ENCODE measurements around the gene FCER1A.
"Not testable (repeated sequence)": the region's sequence is repeated elsewhere in the genome, so short reads cannot be mapped to it uniquely, and the experiment has no call there.

Gene FCER1A

DNA sequence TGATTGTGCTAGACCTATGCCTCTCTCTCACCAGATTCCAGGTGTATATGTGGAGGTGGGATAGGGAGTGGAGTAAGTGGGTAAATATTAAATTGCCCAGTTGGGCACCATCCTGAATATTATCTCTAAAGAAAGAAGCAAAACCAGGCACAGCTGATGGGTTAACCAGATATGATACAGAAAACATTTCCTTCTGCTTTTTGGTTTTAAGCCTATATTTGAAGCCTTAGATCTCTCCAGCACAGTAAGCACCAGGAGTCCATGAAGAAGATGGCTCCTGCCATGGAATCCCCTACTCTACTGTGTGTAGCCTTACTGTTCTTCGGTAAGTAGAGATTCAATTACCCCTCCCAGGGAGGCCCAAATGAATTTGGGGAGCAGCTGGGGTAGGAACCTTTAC is at the start of gene FCER1A:
Gene FCER1A (plus strand): TSS at position 242 of the 400 bp plus-strand sequence. CDS start 29 bp downstream, at position 271.
- no peak for DNase-seq

DNA sequence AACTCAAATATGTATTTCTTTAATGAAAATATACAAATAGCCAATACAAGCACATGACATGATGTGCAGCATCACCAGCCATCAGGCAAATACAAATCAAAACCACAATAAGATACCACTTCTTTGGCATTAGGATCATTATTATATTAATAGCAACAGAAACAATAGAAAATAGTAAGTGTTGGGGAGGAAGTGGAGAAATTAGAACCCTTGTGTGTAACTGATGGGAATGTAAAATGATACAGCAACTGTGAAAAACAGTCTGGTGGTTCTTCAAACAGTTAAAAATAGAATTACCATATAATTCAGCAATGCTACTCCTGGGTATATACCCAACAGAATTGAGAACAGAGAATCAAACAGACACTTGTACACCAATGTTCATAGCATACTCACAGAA is 40.8 kb upstream of the FCER1A start:
- no peak for DNase-seq

GRCh38 chr1:159261721-159262494 is 40.2 kb upstream of the FCER1A start:
- no peak for DNase-seq

DNA sequence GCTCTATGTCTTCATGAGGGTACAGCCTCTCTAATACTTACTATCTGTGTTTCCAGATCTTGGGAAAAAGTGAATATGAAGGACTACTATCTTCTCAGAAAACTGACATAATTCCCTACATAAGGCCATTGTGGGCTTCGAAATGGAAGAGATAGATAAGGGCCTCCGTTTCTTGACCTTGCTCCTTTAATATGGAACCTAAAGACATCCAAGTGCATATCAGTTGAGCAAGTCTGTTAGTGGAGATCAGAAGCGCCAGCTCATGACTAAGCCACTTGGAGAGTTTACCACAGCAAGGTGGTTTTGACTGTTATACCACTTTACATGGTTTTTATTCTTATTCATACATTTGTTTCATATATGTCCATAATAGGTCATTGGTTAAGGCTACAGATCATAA is 35.3 kb upstream of the FCER1A start:
- no peak for DNase-seq

- no peak for DNase-seq
Observed at GRCh38 chr1:159274631-159275030, 27.5 kb upstream of the FCER1A start.

GRCh38 chr1:159275891-159276290 is 26.2 kb upstream of the FCER1A start:
- no peak for DNase-seq

DNA sequence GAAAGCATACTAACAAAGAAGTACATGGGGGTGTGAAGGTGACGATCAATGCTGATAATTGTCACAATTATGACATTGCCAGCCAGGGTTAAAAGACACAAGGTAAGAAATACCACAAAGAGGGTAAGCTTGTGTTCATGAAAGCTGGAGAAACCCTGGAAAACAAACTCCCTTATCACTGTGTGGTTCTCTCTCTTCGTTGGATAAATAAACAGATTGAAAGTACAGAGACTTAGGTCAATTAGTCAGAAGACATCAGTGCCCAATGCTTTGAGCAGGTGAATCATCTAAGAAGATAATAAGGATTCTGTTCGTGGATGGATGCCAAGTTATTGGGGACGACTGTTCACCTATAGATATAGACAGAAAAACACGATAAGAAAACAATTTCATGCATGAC is 22.4 kb upstream of the FCER1A start:
- no peak for DNase-seq

DNA sequence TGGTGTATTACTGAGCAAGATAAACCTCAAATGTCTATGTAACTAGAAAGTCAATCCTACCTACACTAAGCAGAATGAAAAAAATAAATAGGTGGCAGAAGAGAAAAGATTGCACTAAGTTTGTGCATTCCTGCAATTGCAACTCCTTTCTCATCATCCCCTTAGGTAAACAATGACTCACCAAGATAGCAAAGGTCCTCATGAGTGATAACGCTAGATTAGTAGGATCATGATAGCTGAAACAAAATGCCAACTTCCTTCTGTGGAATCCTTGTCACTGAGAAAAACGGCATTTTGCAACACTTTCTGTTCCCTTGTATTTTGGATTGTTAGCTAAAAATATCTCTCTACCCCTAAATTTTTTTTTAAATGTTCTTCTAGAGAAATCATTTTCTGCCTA is 20.0 kb upstream of the FCER1A start:
- no peak for DNase-seq

DNA sequence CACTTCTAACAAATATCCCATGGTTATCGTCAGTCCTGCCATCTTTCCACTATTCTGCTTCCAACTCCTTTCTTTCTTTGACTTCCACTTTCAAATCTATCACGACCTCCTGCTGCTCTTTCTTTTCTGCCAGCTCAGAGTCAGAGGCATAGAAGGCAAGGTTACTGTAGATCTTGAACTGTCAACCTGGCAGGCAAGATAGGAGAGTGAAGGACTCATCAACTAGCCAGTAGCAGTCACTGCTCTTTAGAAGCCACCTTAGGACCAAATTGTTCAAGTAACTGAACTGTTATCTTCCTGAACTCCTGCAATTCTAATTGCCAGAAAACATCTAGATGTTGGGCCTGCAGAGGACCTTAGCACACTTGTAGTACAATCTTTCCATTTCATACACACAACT is 13.1 kb upstream of the FCER1A start:
- DNase-seq: no peak

GRCh38 chr1:159291424-159291823 is 10.7 kb upstream of the FCER1A start:
- no peak for DNase-seq

GRCh38 chr1:159296706-159297375 is 5.3 kb upstream of the FCER1A start:
- DNase-seq: no peak

GRCh38 chr1:159300146-159300545 is 2.0 kb upstream of the FCER1A start:
- no peak for DNase-seq

DNA sequence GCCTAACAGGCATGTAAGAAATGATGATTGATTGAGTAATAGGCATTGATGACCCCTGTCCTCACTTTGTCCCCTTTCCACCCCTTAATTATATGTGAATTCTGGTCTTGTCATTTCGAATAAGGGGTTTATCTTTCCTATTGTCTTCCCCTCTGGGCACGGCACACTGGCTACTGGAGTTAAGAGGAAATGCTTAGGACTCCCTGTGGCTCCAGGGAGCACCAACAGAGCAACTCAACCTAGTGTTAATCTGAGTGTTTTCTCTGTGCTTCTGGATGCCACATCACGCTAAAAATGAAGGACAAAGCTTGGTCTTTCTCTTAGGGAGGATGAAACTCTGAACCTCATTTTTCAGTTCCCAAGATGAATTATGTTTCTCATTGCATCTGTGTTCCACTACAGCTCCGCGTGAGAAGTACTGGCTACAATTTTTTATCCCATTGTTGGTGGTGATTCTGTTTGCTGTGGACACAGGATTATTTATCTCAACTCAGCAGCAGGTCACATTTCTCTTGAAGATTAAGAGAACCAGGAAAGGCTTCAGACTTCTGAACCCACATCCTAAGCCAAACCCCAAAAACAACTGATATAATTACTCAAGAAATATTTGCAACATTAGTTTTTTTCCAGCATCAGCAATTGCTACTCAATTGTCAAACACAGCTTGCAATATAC is 5.3 kb downstream of the FCER1A start:
- DNase-seq: no peak

DNA sequence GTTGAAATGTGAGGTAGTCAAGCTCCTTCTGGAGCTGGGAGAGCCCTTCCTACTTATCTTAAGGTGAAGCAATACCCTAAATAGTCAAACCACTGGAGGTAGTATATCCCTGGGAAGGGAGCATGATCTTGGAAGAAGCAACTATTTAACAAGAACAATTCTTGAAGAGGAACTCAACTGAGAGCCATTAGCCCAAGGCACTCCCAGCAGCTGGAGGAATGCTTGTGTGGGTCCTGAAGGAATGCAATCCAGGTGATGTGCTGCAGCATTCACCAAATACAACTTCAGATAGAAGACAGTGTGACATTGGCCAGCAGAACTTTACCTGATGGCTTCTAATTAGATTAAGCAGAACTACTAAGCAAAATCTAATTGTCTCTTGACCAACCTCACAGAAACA is 9.5 kb downstream of the FCER1A start:
- DNase-seq: no peak

- no peak for DNase-seq
Observed at GRCh38 chr1:159315381-159315780, 13.2 kb downstream of the FCER1A start.

GRCh38 chr1:159318784-159319551 is 16.8 kb downstream of the FCER1A start:
- no peak for DNase-seq

- no peak for DNase-seq
Observed at GRCh38 chr1:159334797-159335196, 32.7 kb downstream of the FCER1A start.

- no peak for DNase-seq
Observed at GRCh38 chr1:159338018-159338417, 35.9 kb downstream of the FCER1A start.

GRCh38 chr1:159339536-159339935 is 37.4 kb downstream of the FCER1A start:
- DNase-seq: no peak

- DNase-seq: no peak
Observed at GRCh38 chr1:159341736-159342135, 39.6 kb downstream of the FCER1A start.

GRCh38 chr1:159342761-159343425 is 40.8 kb downstream of the FCER1A start:
- DNase-seq: no peak

DNA sequence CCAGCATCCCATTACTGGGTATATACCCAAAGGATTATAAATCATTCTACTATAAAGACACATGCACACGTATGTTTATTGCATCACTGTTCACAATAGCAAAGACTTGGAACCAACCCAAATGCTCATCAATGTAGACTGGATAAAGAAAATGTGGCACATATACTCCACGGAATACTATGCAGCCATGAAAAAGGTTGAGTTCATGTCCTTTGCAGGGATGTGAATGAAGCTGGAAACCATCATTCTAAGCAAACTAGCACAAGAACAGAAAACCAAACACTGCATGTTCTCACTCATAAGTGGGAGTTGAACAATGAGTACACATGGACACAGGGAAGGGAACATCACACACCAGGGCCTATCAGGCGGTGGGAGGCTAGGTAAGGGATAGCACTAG is 47.2 kb downstream of the FCER1A start:
- not testable (repeated sequence) for DNase-seq

DNA sequence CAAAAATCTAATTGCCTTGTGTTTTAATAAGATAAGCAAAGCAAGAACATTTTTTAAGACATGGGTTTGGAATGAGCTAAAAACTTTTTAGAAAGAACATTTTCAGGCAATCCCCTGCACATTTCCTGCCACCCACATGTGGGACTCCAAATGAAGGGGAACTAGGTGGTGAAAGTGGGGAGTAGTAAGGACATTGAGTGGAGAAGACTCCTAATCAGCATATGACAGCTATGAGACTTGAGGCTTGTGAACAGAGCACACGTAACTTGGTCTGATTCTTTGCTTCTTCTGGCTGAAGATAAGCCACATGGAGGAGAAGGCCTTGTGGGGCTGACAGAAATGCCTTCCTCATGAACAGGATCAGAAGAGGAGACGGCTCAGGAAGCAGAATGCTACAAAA is 50.3 kb downstream of the FCER1A start:
- no peak for DNase-seq
